ENCODE data around the gene CSMD2.

Gene CSMD2

DNA sequence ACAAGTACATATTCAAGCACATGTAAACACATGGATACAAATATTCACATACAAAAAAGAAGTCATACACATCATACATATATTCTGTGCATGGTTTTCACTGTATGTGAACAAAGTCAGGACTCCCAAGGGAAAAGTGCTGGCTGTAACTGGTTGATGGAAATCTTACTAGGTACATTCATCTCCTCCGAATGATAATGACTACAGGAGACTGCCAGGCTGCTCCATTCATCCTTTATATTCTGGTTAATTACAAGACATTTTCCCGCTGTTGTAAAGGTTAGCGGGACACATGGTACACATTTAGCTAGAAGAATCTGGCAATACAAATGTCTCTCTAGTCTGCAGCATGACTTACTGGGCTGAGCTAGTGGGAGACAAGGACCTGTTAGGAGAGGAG is 327.4 kb downstream of the CSMD2 start:
- Histone ChIP-seq H3K27me3 (ENCODE audit: control insufficient read depth in 5 of 5, insufficient read depth in 4 of 5, low read length in 5 of 5) (peaks cover 0 to 4% (median 0%) of the 10 kb centered on the region in 5 donors), H3K4me3 (ENCODE audit: low read depth in 1 of 5, low read length in 5 of 5) (no peak overlapping the region), H3K9ac (ENCODE audit: low read length in 5 of 5) (no peak overlapping the region), H3K27ac (ENCODE audit: low read depth, low read length) (no peak overlapping the region), H3K4me1 (ENCODE audit: control insufficient read depth in 5 of 5, insufficient read depth in 5 of 5, low read length in 5 of 5) (no peaks in the 10 kb centered on the region), H3K9me3 (ENCODE audit: control insufficient read depth in 5 of 5, low read length in 5 of 5) (peaks cover 0 to 6% (median 0%) of the 10 kb centered on the region in 5 donors), H3K36me3 (ENCODE audit: control insufficient read depth in 5 of 5, insufficient read depth in 5 of 5, low read length in 5 of 5) (no peaks in the 10 kb centered on the region)

DNA sequence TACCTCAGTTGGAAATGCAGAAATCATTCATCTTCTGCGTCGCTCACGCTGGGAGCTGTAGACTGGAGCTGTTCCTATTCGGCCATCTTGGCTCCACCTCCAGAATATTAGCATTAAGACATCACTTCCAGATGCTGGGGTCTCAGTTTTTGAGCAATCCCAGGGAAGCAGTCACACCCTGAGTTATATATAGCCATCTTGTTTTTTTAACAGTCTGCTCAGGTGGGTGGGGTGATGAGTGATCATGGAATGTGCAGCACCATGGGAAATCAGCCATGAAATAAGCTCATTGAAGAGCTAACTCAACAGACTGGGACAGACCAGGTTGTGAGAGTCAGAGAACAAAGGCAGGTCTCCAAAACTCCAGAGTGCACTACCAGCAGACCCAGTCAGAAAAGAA is 328.1 kb downstream of the CSMD2 start:
- H3K4me3 ChIP-seq (ENCODE audit: low read depth in 1 of 5, low read length in 5 of 5) = no peak overlapping the region
- no peaks in the 10 kb centered on the region for H3K36me3 ChIP-seq (ENCODE audit: control insufficient read depth in 5 of 5, insufficient read depth in 5 of 5, low read length in 5 of 5)
- H3K4me1 ChIP-seq (ENCODE audit: control insufficient read depth in 5 of 5, insufficient read depth in 5 of 5, low read length in 5 of 5) = no peaks in the 10 kb centered on the region

GRCh38 chr1:33828654-33829053 is 336.4 kb downstream of the CSMD2 start:
- peaks cover 0 to 3% (median 0%) of the 10 kb centered on the region in 5 donors for H3K27me3 ChIP-seq (ENCODE audit: control insufficient read depth in 5 of 5, insufficient read depth in 4 of 5, low read length in 5 of 5)
- H3K4me1 ChIP-seq (ENCODE audit: control insufficient read depth in 5 of 5, insufficient read depth in 5 of 5, low read length in 5 of 5) = no peaks in the 10 kb centered on the region
- no peaks in the 10 kb centered on the region for H3K36me3 ChIP-seq (ENCODE audit: control insufficient read depth in 5 of 5, insufficient read depth in 5 of 5, low read length in 5 of 5)
- no peak overlapping the region for H3K27ac ChIP-seq (ENCODE audit: low read depth, low read length)
- no peak overlapping the region for H3K4me3 ChIP-seq (ENCODE audit: low read depth in 1 of 5, low read length in 5 of 5)
- H3K9ac ChIP-seq (ENCODE audit: low read length in 5 of 5) = no peak overlapping the region
- peaks cover 0 to 2% (median 0%) of the 10 kb centered on the region in 5 donors for H3K9me3 ChIP-seq (ENCODE audit: control insufficient read depth in 5 of 5, low read length in 5 of 5)

More for the DNA sequence above, 328.1 kb downstream of the CSMD2 start:
- no peak overlapping the region for H3K27ac ChIP-seq (ENCODE audit: low read depth, low read length)
- H3K9ac ChIP-seq (ENCODE audit: low read length in 5 of 5) = no peak overlapping the region
- H3K27me3 ChIP-seq (ENCODE audit: control insufficient read depth in 5 of 5, insufficient read depth in 4 of 5, low read length in 5 of 5) = peaks cover 0 to 4% (median 0%) of the 10 kb centered on the region in 5 donors
- H3K9me3 ChIP-seq (ENCODE audit: control insufficient read depth in 5 of 5, low read length in 5 of 5) = peaks cover 0 to 6% (median 0%) of the 10 kb centered on the region in 5 donors

- Histone ChIP-seq H3K9me3 (ENCODE audit: control insufficient read depth in 5 of 5, low read length in 5 of 5) (peaks cover 0 to 2% (median 0%) of the 10 kb centered on the region in 5 donors), H3K27ac (ENCODE audit: low read depth, low read length) (no peak overlapping the region), H3K27me3 (ENCODE audit: control insufficient read depth in 5 of 5, insufficient read depth in 4 of 5, low read length in 5 of 5) (peaks cover 0 to 3% (median 0%) of the 10 kb centered on the region in 5 donors), H3K4me1 (ENCODE audit: control insufficient read depth in 5 of 5, insufficient read depth in 5 of 5, low read length in 5 of 5) (no peaks in the 10 kb centered on the region), H3K4me3 (ENCODE audit: low read depth in 1 of 5, low read length in 5 of 5) (no peak overlapping the region), H3K36me3 (ENCODE audit: control insufficient read depth in 5 of 5, insufficient read depth in 5 of 5, low read length in 5 of 5) (no peaks in the 10 kb centered on the region), H3K9ac (ENCODE audit: low read length in 5 of 5) (no peak overlapping the region)
These were observed 337.0 kb downstream of the CSMD2 start for GRCh38 chr1:33828059-33828458.

DNA sequence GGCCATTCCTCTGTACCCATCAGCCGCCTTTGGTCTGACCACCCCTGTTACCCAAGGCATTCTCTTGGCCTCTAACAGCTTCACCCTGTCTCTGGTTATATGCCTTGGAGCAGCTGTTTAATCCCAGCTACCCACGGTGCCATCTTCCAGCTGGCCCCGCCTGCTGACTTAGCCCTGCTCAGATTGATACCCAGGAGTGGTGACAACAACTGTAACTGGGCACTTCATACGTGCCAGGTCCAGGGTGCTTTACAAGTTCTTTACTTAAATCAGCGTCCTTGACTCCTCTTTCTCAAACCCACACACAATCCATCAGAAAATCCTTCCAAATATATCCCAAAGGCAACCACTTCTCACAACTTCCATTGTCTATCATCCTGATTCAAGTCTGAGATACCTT is 338.3 kb downstream of the CSMD2 start:
- Histone ChIP-seq H3K27ac (ENCODE audit: low read depth, low read length) (no peak overlapping the region), H3K4me3 (ENCODE audit: low read depth in 1 of 5, low read length in 5 of 5) (no peak overlapping the region), H3K9ac (ENCODE audit: low read length in 5 of 5) (no peak overlapping the region), H3K9me3 (ENCODE audit: control insufficient read depth in 5 of 5, low read length in 5 of 5) (peaks cover 0 to 2% (median 0%) of the 10 kb centered on the region in 5 donors), H3K27me3 (ENCODE audit: control insufficient read depth in 5 of 5, insufficient read depth in 4 of 5, low read length in 5 of 5) (peaks cover 0 to 6% (median 0%) of the 10 kb centered on the region in 5 donors), H3K4me1 (ENCODE audit: control insufficient read depth in 5 of 5, insufficient read depth in 5 of 5, low read length in 5 of 5) (no peaks in the 10 kb centered on the region), H3K36me3 (ENCODE audit: control insufficient read depth in 5 of 5, insufficient read depth in 5 of 5, low read length in 5 of 5) (no peaks in the 10 kb centered on the region)

DNA sequence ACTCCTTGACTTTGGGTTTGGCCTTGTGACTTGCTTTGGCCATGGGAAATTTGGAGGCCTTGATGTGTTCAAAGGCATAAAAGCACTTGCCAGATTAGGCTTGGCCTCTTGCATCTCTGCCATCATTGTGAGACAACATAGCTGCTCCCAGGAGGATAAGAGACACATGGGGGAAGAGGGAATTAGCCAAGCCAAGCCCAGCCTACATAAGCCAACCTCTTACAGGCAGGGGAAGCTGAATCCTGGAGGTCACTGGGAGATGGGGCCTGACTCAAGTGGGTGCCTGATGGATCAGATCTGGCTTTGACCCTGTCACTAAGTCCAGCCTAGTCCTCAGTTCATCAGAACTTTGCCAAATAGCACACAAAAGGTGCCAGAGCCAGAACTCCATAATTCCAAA is 338.7 kb downstream of the CSMD2 start:
- H3K4me3 ChIP-seq (ENCODE audit: low read depth in 1 of 5, low read length in 5 of 5) = no peak overlapping the region
- no peak overlapping the region for H3K27ac ChIP-seq (ENCODE audit: low read depth, low read length)
- no peaks in the 10 kb centered on the region for H3K36me3 ChIP-seq (ENCODE audit: control insufficient read depth in 5 of 5, insufficient read depth in 5 of 5, low read length in 5 of 5)
- no peak overlapping the region for H3K9ac ChIP-seq (ENCODE audit: low read length in 5 of 5)
- H3K9me3 ChIP-seq (ENCODE audit: control insufficient read depth in 5 of 5, low read length in 5 of 5) = peaks cover 0 to 2% (median 0%) of the 10 kb centered on the region in 5 donors
- no peaks in the 10 kb centered on the region for H3K4me1 ChIP-seq (ENCODE audit: control insufficient read depth in 5 of 5, insufficient read depth in 5 of 5, low read length in 5 of 5)
- H3K27me3 ChIP-seq (ENCODE audit: control insufficient read depth in 5 of 5, insufficient read depth in 4 of 5, low read length in 5 of 5) = peaks cover 0 to 6% (median 0%) of the 10 kb centered on the region in 5 donors

DNA sequence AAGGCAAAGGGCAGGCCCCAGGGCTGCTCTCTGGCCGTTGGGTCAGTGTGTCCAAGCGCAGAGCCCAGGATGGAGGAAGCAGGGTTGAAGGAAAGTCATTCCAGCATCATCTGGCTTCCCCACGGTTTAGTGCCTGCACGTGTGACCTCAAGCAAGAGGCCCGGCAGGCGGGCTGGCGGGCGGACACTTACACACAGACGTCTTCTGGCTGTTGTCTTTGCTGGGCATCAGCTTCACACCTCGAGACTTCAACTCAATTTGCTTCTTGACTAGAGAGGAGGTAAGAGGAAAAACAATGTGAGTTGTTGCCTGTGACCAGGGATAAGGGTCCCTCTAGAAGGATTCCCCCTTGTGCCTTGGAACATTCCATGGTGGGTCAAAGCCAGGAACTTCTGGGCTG is 339.5 kb downstream of the CSMD2 start:
- Histone ChIP-seq H3K27me3 (ENCODE audit: control insufficient read depth in 5 of 5, insufficient read depth in 4 of 5, low read length in 5 of 5) (peaks cover 0 to 7% (median 0%) of the 10 kb centered on the region in 5 donors), H3K9ac (ENCODE audit: low read length in 5 of 5) (no peak overlapping the region)

DNA sequence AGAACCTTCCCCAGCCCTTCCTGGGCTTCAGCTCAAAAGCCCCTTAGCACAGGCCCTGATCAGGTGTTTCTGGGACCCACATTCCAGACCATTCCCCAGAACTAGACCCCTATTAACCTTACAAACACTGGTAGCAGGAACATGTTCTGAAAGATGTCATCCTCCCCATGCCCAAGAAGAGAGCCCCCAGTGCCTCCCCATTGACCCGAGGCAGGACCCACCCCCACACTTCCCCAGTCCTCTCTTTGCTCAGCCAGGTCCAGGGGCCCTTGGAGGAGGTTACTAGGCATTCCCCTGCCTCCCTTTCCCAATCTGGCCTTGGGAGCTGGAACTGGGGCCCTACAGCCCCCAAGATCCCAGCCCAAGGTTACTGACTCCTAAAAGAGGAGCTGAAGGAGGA is 340.1 kb downstream of the CSMD2 start:
- peaks cover 0 to 7% (median 0%) of the 10 kb centered on the region in 5 donors for H3K27me3 ChIP-seq (ENCODE audit: control insufficient read depth in 5 of 5, insufficient read depth in 4 of 5, low read length in 5 of 5)
- no peak overlapping the region for H3K4me3 ChIP-seq (ENCODE audit: low read depth in 1 of 5, low read length in 5 of 5)
- H3K36me3 ChIP-seq (ENCODE audit: control insufficient read depth in 5 of 5, insufficient read depth in 5 of 5, low read length in 5 of 5) = no peaks in the 10 kb centered on the region
- peaks cover 0 to 2% (median 0%) of the 10 kb centered on the region in 5 donors for H3K9me3 ChIP-seq (ENCODE audit: control insufficient read depth in 5 of 5, low read length in 5 of 5)
- no peaks in the 10 kb centered on the region for H3K4me1 ChIP-seq (ENCODE audit: control insufficient read depth in 5 of 5, insufficient read depth in 5 of 5, low read length in 5 of 5)
- no peak overlapping the region for H3K9ac ChIP-seq (ENCODE audit: low read length in 5 of 5)
- H3K27ac ChIP-seq (ENCODE audit: low read depth, low read length) = no peak overlapping the region

More for the DNA sequence above, 339.5 kb downstream of the CSMD2 start:
- Histone ChIP-seq H3K36me3 (ENCODE audit: control insufficient read depth in 5 of 5, insufficient read depth in 5 of 5, low read length in 5 of 5) (no peaks in the 10 kb centered on the region), H3K4me3 (ENCODE audit: low read depth in 1 of 5, low read length in 5 of 5) (no peak overlapping the region), H3K4me1 (ENCODE audit: control insufficient read depth in 5 of 5, insufficient read depth in 5 of 5, low read length in 5 of 5) (no peaks in the 10 kb centered on the region), H3K9me3 (ENCODE audit: control insufficient read depth in 5 of 5, low read length in 5 of 5) (peaks cover 0 to 2% (median 0%) of the 10 kb centered on the region in 5 donors), H3K27ac (ENCODE audit: low read depth, low read length) (no peak overlapping the region)

DNA sequence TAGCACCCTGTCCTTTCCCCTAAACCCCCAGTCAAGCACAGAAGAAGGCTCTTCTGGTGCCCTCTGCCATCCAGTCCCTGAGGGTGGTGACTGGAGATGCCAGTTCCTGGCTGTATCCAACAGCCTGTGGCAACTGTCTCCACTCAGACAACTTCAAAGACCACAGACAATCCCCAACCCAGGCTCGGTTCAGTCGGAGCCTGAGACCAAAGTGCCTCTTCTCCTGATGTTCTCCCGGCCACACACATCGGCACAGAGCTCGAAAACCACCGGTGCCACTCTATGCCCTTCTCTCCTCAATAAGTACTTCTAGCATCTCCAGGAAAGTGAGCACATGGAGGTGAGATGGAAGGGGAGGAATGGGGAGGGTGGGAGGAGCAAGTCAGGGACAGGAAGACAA is 340.7 kb downstream of the CSMD2 start:
- Histone ChIP-seq H3K4me1 (ENCODE audit: control insufficient read depth in 5 of 5, insufficient read depth in 5 of 5, low read length in 5 of 5) (no peaks in the 10 kb centered on the region), H3K9me3 (ENCODE audit: control insufficient read depth in 5 of 5, low read length in 5 of 5) (peaks cover 0 to 2% (median 0%) of the 10 kb centered on the region in 5 donors), H3K4me3 (ENCODE audit: low read depth in 1 of 5, low read length in 5 of 5) (no peak overlapping the region), H3K36me3 (ENCODE audit: control insufficient read depth in 5 of 5, insufficient read depth in 5 of 5, low read length in 5 of 5) (no peaks in the 10 kb centered on the region), H3K9ac (ENCODE audit: low read length in 5 of 5) (no peak overlapping the region), H3K27ac (ENCODE audit: low read depth, low read length) (no peak overlapping the region), H3K27me3 (ENCODE audit: control insufficient read depth in 5 of 5, insufficient read depth in 4 of 5, low read length in 5 of 5) (peaks cover 0 to 7% (median 0%) of the 10 kb centered on the region in 5 donors)

DNA sequence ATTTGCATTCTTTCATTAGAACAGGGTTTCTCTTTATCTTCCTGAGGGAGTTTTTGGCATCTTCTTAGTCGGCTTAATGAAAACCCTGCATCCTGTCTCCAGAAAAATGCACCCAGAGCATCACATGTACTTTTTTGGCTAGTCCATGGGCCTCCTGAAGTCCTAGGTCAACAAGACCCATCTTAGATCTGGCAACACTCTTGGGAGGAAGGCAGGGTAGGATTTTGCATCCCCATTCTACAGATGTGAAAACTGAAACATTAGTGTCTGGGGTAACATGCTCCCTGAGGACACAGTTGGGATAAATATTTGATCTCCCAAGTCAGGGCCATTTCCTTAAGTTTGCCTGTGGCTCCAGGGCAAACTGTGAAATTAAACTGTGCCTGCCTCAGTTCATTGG is 341.2 kb downstream of the CSMD2 start:
- no peak overlapping the region for H3K9ac ChIP-seq (ENCODE audit: low read length in 5 of 5)
- no peaks in the 10 kb centered on the region for H3K36me3 ChIP-seq (ENCODE audit: control insufficient read depth in 5 of 5, insufficient read depth in 5 of 5, low read length in 5 of 5)
- no peak overlapping the region for H3K4me3 ChIP-seq (ENCODE audit: low read depth in 1 of 5, low read length in 5 of 5)
- H3K27ac ChIP-seq (ENCODE audit: low read depth, low read length) = no peak overlapping the region
- H3K9me3 ChIP-seq (ENCODE audit: control insufficient read depth in 5 of 5, low read length in 5 of 5) = peaks cover 0 to 2% (median 0%) of the 10 kb centered on the region in 5 donors
- peaks cover 0 to 7% (median 0%) of the 10 kb centered on the region in 5 donors for H3K27me3 ChIP-seq (ENCODE audit: control insufficient read depth in 5 of 5, insufficient read depth in 4 of 5, low read length in 5 of 5)
- H3K4me1 ChIP-seq (ENCODE audit: control insufficient read depth in 5 of 5, insufficient read depth in 5 of 5, low read length in 5 of 5) = no peaks in the 10 kb centered on the region

All from subcutaneous abdominal adipose tissue (tissue), 5 donors.